ENCODE results near the gene BFSP2. TPM values are rescaled to one million over a fixed set of nuclear protein-coding genes. Genes with fewer than 3 reads are reported as not detected.

Gene BFSP2
- total RNA-seq, 1 experiment from 2014 or later = not detected

DNA sequence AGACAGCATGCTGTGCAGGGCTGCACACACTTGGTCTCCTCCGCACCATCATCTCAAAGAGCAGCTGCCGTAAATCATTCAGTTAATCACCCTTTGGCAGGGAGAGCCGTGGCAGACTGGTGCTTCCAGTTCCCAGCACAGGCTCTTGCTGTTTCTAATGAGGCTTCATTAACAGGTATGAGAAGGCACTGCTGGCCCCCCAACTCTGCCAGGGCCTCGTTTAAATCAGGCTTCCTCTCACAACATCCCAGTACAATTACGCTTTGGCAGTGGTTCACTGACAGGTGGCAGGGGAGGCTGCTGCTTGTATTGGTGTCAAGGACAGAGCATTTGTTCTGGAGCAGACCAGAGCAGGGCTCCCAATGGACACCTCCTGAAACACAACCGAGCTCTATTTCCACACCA is 77.1 kb downstream of the BFSP2 start:
- DNase-seq = peak; percentile 73 to 81

DNA sequence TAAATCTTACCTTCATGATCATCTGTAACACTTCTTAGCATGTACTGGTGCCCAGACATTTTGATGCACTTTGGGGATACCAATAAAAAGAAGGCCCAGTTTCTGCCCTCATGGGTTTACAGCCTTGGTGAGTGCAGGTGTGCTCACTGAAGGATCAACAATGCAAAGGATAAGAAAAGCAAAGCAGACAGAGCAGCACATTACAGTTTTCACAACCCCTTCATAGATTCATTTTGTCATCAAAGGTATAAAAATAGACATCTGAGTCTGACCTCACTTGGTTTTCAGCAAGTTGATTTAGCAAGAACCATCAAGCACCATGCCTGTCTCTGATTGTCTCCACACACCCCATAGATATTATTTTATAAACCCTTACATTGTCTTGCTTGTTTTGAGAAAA is 77.6 kb downstream of the BFSP2 start:
- Mint-ChIP-seq H3K27me3 (ENCODE audit: insufficient read depth, unreplicated experiment) (no peaks in the 10 kb centered on the region), H3K36me3 (ENCODE audit: insufficient read depth, unreplicated experiment) (peaks cover 8% of the 10 kb centered on the region), H3K4me3 (ENCODE audit: unreplicated experiment) (no peak overlapping the region), H3K27ac (ENCODE audit: unreplicated experiment) (peak overlapping the region; percentile 73), H3K9me3 (ENCODE audit: unreplicated experiment) (no peaks in the 10 kb centered on the region), H3K4me1 (ENCODE audit: low read depth, unreplicated experiment) (peaks cover 65% of the 10 kb centered on the region)
- Histone ChIP-seq H3K4me1 (peaks cover 74% of the 10 kb centered on the region), H3K36me3 (ENCODE audit: control insufficient read depth, insufficient read depth, low read length) (no peaks in the 10 kb centered on the region), H3K4me3 (ENCODE audit: low read depth, low read length) (no peak overlapping the region), H3K27me3 (replicated peaks; ENCODE audit: control insufficient read depth, insufficient read depth, low read length) (no peaks in the 10 kb centered on the region), H3K9me3 (no peaks in the 10 kb centered on the region)
- ChIA-PET POLR2A (interaction anchor here (1.0 kb wide), 1 partner anchor 101 kb away, joined by 3 read pairs; no protein-coding TSS in a partner anchor), CTCF (interaction anchor here (0.7 to 0.9 kb wide), 2 partner anchors 96 kb away, joined by 3 read pairs; partner anchors contain the start of gene CDV3)
- no TSS peak for BruUV-seq (replicated peaks)
- TF ChIP-seq, protein P1, sequence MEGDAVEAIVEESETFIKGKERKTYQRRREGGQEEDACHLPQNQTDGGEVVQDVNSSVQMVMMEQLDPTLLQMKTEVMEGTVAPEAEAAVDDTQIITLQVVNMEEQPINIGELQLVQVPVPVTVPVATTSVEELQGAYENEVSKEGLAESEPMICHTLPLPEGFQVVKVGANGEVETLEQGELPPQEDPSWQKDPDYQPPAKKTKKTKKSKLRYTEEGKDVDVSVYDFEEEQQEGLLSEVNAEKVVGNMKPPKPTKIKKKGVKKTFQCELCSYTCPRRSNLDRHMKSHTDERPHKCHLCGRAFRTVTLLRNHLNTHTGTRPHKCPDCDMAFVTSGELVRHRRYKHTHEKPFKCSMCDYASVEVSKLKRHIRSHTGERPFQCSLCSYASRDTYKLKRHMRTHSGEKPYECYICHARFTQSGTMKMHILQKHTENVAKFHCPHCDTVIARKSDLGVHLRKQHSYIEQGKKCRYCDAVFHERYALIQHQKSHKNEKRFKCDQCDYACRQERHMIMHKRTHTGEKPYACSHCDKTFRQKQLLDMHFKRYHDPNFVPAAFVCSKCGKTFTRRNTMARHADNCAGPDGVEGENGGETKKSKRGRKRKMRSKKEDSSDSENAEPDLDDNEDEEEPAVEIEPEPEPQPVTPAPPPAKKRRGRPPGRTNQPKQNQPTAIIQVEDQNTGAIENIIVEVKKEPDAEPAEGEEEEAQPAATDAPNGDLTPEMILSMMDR (IDR thresholded peaks at IDR 0.05; ENCODE audit: insufficient read depth in 1 of 2, low read depth in 1 of 2, low read length in 1 of 2, severe bottlenecking in 1 of 2, unreplicated experiment in 1 of 2) = no peak
- DNase-seq = no peak
- intact Hi-C loops (cut with micrococcal nuclease; ENCODE audit: unreplicated experiment) = loop anchor here (1.0 to 5.0 kb wide), 4 partner anchors 16 to 96 kb away; partner anchors contain the start of gene CDV3

More for the DNA sequence above, 77.1 kb downstream of the BFSP2 start:
- Histone ChIP-seq H3K4me3 (ENCODE audit: low read depth, low read length) (no peak overlapping the region), H3K4me1 (peaks cover 79% of the 10 kb centered on the region), H3K9me3 (no peaks in the 10 kb centered on the region), H3K36me3 (ENCODE audit: control insufficient read depth, insufficient read depth, low read length) (no peaks in the 10 kb centered on the region), H3K27me3 (replicated peaks; ENCODE audit: control insufficient read depth, insufficient read depth, low read length) (no peaks in the 10 kb centered on the region)
- CTCF ChIA-PET = interaction anchor here (0.7 to 0.9 kb wide), 3 partner anchors 95 to 101 kb away, joined by 3 read pairs; partner anchors contain the start of gene CDV3
- H3K36me3 Mint-ChIP-seq (ENCODE audit: insufficient read depth, unreplicated experiment) = peaks cover 8% of the 10 kb centered on the region
- H3K4me1 Mint-ChIP-seq (ENCODE audit: low read depth, unreplicated experiment) = peaks cover 68% of the 10 kb centered on the region
- peak overlapping the region; percentile 16 for H3K4me3 Mint-ChIP-seq (ENCODE audit: unreplicated experiment)
- H3K9me3 Mint-ChIP-seq (ENCODE audit: unreplicated experiment) = no peaks in the 10 kb centered on the region
- H3K27me3 Mint-ChIP-seq (ENCODE audit: insufficient read depth, unreplicated experiment) = no peaks in the 10 kb centered on the region
- intact Hi-C loops (cut with micrococcal nuclease; ENCODE audit: unreplicated experiment) = loop anchor here (1.0 to 5.0 kb wide), 4 partner anchors 16 to 96 kb away; partner anchors contain the start of gene CDV3
- TF ChIP-seq, protein P1 (IDR thresholded peaks at IDR 0.05; ENCODE audit: insufficient read depth in 1 of 2, low read depth in 1 of 2, low read length in 1 of 2, severe bottlenecking in 1 of 2, unreplicated experiment in 1 of 2) = no peak
- no TSS peak for BruUV-seq (replicated peaks)
- POLR2A ChIA-PET = interaction anchor here (1.0 kb wide), 1 partner anchor 102 kb away, joined by 3 read pairs; no protein-coding TSS in a partner anchor
- H3K27ac Mint-ChIP-seq (ENCODE audit: unreplicated experiment) = peak overlapping the region; percentile 73

DNA sequence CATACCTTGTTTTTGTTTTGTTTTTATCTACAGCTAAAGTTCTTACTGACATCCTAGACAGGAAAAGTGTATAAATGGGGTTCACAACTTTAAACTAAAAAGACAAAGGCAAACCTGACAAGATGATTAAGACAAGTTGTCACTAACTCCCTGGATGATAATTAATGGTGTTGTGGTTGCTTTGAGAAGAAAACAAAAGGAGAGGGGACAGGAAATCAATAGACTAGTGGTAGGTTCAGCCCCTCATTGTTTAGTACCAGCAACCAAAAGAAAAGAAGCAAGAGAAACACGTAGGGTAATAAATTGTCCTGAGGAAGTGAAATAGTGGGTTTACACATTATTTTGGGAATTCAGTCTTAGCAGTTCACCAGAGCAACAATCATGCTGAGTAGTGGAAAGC is 78.8 kb downstream of the BFSP2 start:
- H3K27ac Mint-ChIP-seq (ENCODE audit: unreplicated experiment) = peak overlapping the region; percentile 39
- Histone ChIP-seq H3K9me3 (no peaks in the 10 kb centered on the region), H3K36me3 (ENCODE audit: control insufficient read depth, insufficient read depth, low read length) (no peaks in the 10 kb centered on the region), H3K27me3 (replicated peaks; ENCODE audit: control insufficient read depth, insufficient read depth, low read length) (no peaks in the 10 kb centered on the region), H3K4me3 (ENCODE audit: low read depth, low read length) (no peak overlapping the region), H3K4me1 (peaks cover 64% of the 10 kb centered on the region)
- TF ChIP-seq, protein P1 (IDR thresholded peaks at IDR 0.05; ENCODE audit: insufficient read depth in 1 of 2, low read depth in 1 of 2, low read length in 1 of 2, severe bottlenecking in 1 of 2, unreplicated experiment in 1 of 2) = no peak
- intact Hi-C loops (cut with micrococcal nuclease; ENCODE audit: unreplicated experiment) = loop anchor here (5.0 kb wide), 1 partner anchor 36 kb away; no protein-coding TSS in a partner anchor
- H3K27me3 Mint-ChIP-seq (ENCODE audit: insufficient read depth, unreplicated experiment) = no peaks in the 10 kb centered on the region
- BruUV-seq (replicated peaks) = no TSS peak
- ChIA-PET CTCF (no interaction called here), POLR2A (interaction anchor here (2.3 kb wide), 1 partner anchor 95 kb away, joined by 16 read pairs; the partner anchor contains the start of gene CDV3)
- H3K4me3 Mint-ChIP-seq (ENCODE audit: unreplicated experiment) = no peak overlapping the region
- peaks cover 8% of the 10 kb centered on the region for H3K9me3 Mint-ChIP-seq (ENCODE audit: unreplicated experiment)
- no peak for DNase-seq
- H3K36me3 Mint-ChIP-seq (ENCODE audit: insufficient read depth, unreplicated experiment) = peaks cover 8% of the 10 kb centered on the region
- H3K4me1 Mint-ChIP-seq (ENCODE audit: low read depth, unreplicated experiment) = peaks cover 65% of the 10 kb centered on the region

Measured in Caco-2 (cell line).